H1 (cell line): ENCODE data around the gene U2SURP. TPM values are rescaled to one million over a fixed set of nuclear protein-coding genes. Genes with fewer than 3 reads are reported as not detected.

Experiments used
- CTCF ChIA-PET: fragments of 300-600 bp; sonication (Branson Sonifier 250); formaldehyde crosslinking; loops from one replicate; lab custom pipeline; 2021; ENCODE audit not compliant: partially characterized antibody; lab: Charles Lee
- POLR2A ChIA-PET: fragments of 300-600 bp; sonication (Branson Sonifier 250); formaldehyde crosslinking; loops from one replicate; lab custom pipeline; 2021; ENCODE audit warnings: inconsistent platforms; ENCODE audit not compliant: partially characterized antibody; lab: Charles Lee
- DNase-seq, 2 experiments: peaks; one replicate each; pipeline versions ENCODE4 v3.0.0 to v3.0.0-alpha.2; 2010 to 2022; ENCODE audit warnings: low spot score in 2 of 2, low read depth in 1 of 2, mixed read lengths in 1 of 2
- FAIRE-seq: peaks from 2 replicates; lab custom pipeline; 2011; peaks lifted over from hg19 to GRCh38; lab: Jason Lieb, UNC
- H2AFZ ChIP-seq: 2 replicates; pipeline ENCODE4 v1.8.1; 2012; ENCODE audit warnings: low read length, inconsistent platforms
- H2AK5ac ChIP-seq: 2 replicates; pipeline ENCODE4 v1.6.1; 2013; ENCODE audit warnings: low read depth, low read length
- H2BK120ac ChIP-seq: replicated peaks from 2 replicates; pipeline ENCODE3; 2013; ENCODE audit warnings: low read depth, low read length, inconsistent platforms
- H2BK12ac ChIP-seq: 2 replicates; pipeline ENCODE4 v1.6.1; 2013; ENCODE audit warnings: low read depth, low read length
- H2BK15ac ChIP-seq: 2 replicates; pipeline ENCODE4 v1.6.1; 2013; ENCODE audit warnings: low read length
- H2BK20ac ChIP-seq: 2 replicates; pipeline ENCODE4 v1.6.1; 2013; ENCODE audit warnings: low read length
- H2BK5ac ChIP-seq: 2 replicates; pipeline ENCODE4 v1.6.1; 2013; ENCODE audit warnings: low read depth, low read length
- H3K14ac ChIP-seq: 2 replicates; pipeline ENCODE4 v1.6.1; 2013; ENCODE audit warnings: inconsistent platforms; ENCODE audit not compliant: insufficient read length
- H3K18ac ChIP-seq: 2 replicates; pipeline ENCODE4 v1.6.1; 2013; ENCODE audit warnings: low read length; ENCODE audit errors: extremely low read depth
- H3K23ac ChIP-seq: 2 replicates; pipeline ENCODE4 v1.6.1; 2013; ENCODE audit warnings: inconsistent platforms; ENCODE audit not compliant: insufficient read length
- H3K23me2 ChIP-seq: 2 replicates; pipeline ENCODE4 v1.6.1; 2013; ENCODE audit warnings: low read depth, low read length
- H3K27ac ChIP-seq: 2 replicates; pipeline ENCODE4 v1.6.1; 2011; ENCODE audit warnings: low read depth, low read length, inconsistent platforms
- H3K27me3 ChIP-seq, 4 experiments: replicated peaks in 1 of 4; 1 replicate in 1 of 4; 2 replicates in 3 of 4; pipeline versions ENCODE4 v1.6.1 to v1.8.1; 2011 to 2013; ENCODE audit warnings: low read length in 3 of 4, mild to moderate bottlenecking in 3 of 4, inconsistent platforms in 2 of 4, mixed read lengths in 2 of 4, moderate library complexity in 1 of 4; ENCODE audit not compliant: control insufficient read depth in 3 of 4, insufficient read depth in 3 of 4; ENCODE audit errors: extremely low read depth in 1 of 4
- H3K36me3 ChIP-seq, 4 experiments: 2 replicates each; pipeline versions ENCODE4 v1.6.1 to v1.8.1; 2011 to 2013; ENCODE audit warnings: mild to moderate bottlenecking in 4 of 4, low read length in 3 of 4, moderate library complexity in 2 of 4, control low read depth in 1 of 4, inconsistent platforms in 1 of 4; ENCODE audit not compliant: insufficient read depth in 4 of 4, control insufficient read depth in 2 of 4
- H3K4ac ChIP-seq: replicated peaks from 2 replicates; pipeline ENCODE3; 2013; ENCODE audit warnings: low read length, low read depth, mixed read lengths, inconsistent platforms; ENCODE audit not compliant: insufficient read length
- H3K4me1 ChIP-seq, 4 experiments: replicated peaks in 1 of 4; 1 replicate in 1 of 4; 2 replicates in 3 of 4; pipeline versions ENCODE4 v1.6.1 to v1.8.1; 2011 to 2013; ENCODE audit warnings: low read length in 3 of 4, inconsistent platforms in 2 of 4, mixed read lengths in 1 of 4; ENCODE audit not compliant: insufficient read depth in 4 of 4, control insufficient read depth in 3 of 4
- H3K4me2 ChIP-seq, 2 experiments: 2 replicates each; pipeline versions ENCODE4 v1.6.1 to v1.8.1; 2011 to 2013; ENCODE audit warnings: low read depth in 2 of 2, low read length in 2 of 2, control low read depth in 1 of 2, inconsistent platforms in 1 of 2, mild to moderate bottlenecking in 1 of 2; ENCODE audit not compliant: insufficient read depth in 1 of 2
- H3K4me3 ChIP-seq, 4 experiments: fragments of 200-600, 300-600 bp in 1 of 4; sonication (generic), shearing (Covaris generic), sonication (Bioruptor Twin) in 1 of 4; 2 replicates each; pipeline versions ENCODE4 v1.5.1 to v1.8.1; 2011 to 2016; ENCODE audit warnings: low read length in 4 of 4, low read depth in 3 of 4, control low read depth in 2 of 4, inconsistent platforms in 2 of 4, mild to moderate bottlenecking in 2 of 4, mixed read lengths in 1 of 4, moderate library complexity in 1 of 4; ENCODE audit not compliant: insufficient read depth in 2 of 4; ENCODE audit errors: extremely low read depth in 1 of 4
- H3K56ac ChIP-seq: replicated peaks from 2 replicates; pipeline ENCODE3; 2013; ENCODE audit warnings: low read depth, mild to moderate bottlenecking, mixed read lengths, low read length, inconsistent platforms; ENCODE audit not compliant: insufficient read length
- H3K79me1 ChIP-seq: 2 replicates; pipeline ENCODE4 v1.6.1; 2013; ENCODE audit warnings: low read depth, low read length, control low read depth
- H3K79me2 ChIP-seq, 2 experiments: 2 replicates each; pipeline versions ENCODE4 v1.6.1 to v1.8.1; 2012 to 2013; ENCODE audit warnings: low read length in 2 of 2, mild to moderate bottlenecking in 2 of 2, inconsistent platforms in 1 of 2; ENCODE audit not compliant: insufficient read depth in 2 of 2, control insufficient read depth in 1 of 2
- H3K9ac ChIP-seq, 4 experiments: replicated peaks in 1 of 4; 1 replicate in 1 of 4; 2 replicates in 3 of 4; pipeline versions ENCODE4 v1.6.1 to v1.8.1; 2011 to 2013; ENCODE audit warnings: low read depth in 3 of 4, low read length in 3 of 4, control low read depth in 2 of 4, mild to moderate bottlenecking in 2 of 4, moderate library complexity in 2 of 4, inconsistent platforms in 1 of 4; ENCODE audit errors: extremely low read depth in 1 of 4
- H3K9me3 ChIP-seq, 2 experiments: 2 replicates each; pipeline versions ENCODE4 v1.6.1 to v1.8.1; 2012 to 2013; ENCODE audit warnings: mild to moderate bottlenecking in 2 of 2, moderate library complexity in 2 of 2, control low read depth in 1 of 2, inconsistent platforms in 1 of 2, low read depth in 1 of 2, low read length in 1 of 2, mixed read lengths in 1 of 2; ENCODE audit not compliant: insufficient read depth in 2 of 2
- H4K20me1 ChIP-seq, 2 experiments: replicated peaks in 1 of 2; 2 replicates each; pipeline versions ENCODE3 to v1.8.1; 2011 to 2013; ENCODE audit warnings: inconsistent platforms in 2 of 2, low read length in 2 of 2, mild to moderate bottlenecking in 1 of 2; ENCODE audit not compliant: insufficient read depth in 2 of 2, control insufficient read depth in 1 of 2
- H4K5ac ChIP-seq: 2 replicates; pipeline ENCODE4 v1.6.1; 2013; ENCODE audit warnings: low read length, low read depth, mixed read lengths, inconsistent platforms; ENCODE audit not compliant: insufficient read length
- H4K8ac ChIP-seq: 2 replicates; pipeline ENCODE4 v1.8.0; 2013; ENCODE audit warnings: mild to moderate bottlenecking, moderate library complexity, low read length, inconsistent platforms; ENCODE audit not compliant: insufficient read depth; ENCODE audit errors: extremely low read depth
- H4K91ac ChIP-seq: replicated peaks from 2 replicates; pipeline ENCODE3; 2013; ENCODE audit warnings: low read length, mixed read lengths, inconsistent platforms; ENCODE audit not compliant: insufficient read length
- CHD2 ChIP-seq: IDR thresholded peaks from 2 replicates; pipeline ENCODE4 v1.6.1; 2012; ENCODE audit warnings: low read length, improper control_type of control experiment
- E2F6 ChIP-seq: IDR thresholded peaks from 2 replicates; pipeline ENCODE4 v1.6.1; 2012; ENCODE audit warnings: inconsistent platforms
- FOSL1 ChIP-seq: IDR thresholded peaks from 2 replicates; pipeline ENCODE4 v1.6.1; 2011; ENCODE audit warnings: mild to moderate bottlenecking, low read depth, low read length, moderate library complexity; ENCODE audit not compliant: insufficient read depth
- JUND ChIP-seq: IDR thresholded peaks from 2 replicates; pipeline ENCODE4 v1.6.1; 2011; ENCODE audit warnings: mild to moderate bottlenecking, improper control_type of control experiment, low read length
- RFX5 ChIP-seq: IDR thresholded peaks from 2 replicates; pipeline ENCODE4 v1.6.1; 2011; ENCODE audit warnings: low read depth, low read length, improper control_type of control experiment, borderline replicate concordance
- RNF2 ChIP-seq: fragments of 200-900, 300-1000 bp; sonication (generic); IDR thresholded peaks from 2 replicates; pipeline ENCODE4 v1.7.1; 2016; ENCODE audit warnings: borderline replicate concordance, low read depth, mild to moderate bottlenecking, antibody characterized with exemption, low read length; ENCODE audit not compliant: poor library complexity, severe bottlenecking; ENCODE audit errors: missing control alignments
- TBP ChIP-seq: IDR thresholded peaks from 2 replicates; pipeline ENCODE4 v1.6.1; 2011; ENCODE audit warnings: low read depth, low read length, improper control_type of control experiment
- WGBS, 2 experiments: shearing (Covaris generic) in 1 of 2; methylation state at CpG; one replicate each; pipeline versions ENCODE4 v1.1.6 to v1.1.7; 2013 to 2015; ENCODE audit warnings: low lambda C conversion rate in 2 of 2, mixed read lengths in 2 of 2, inconsistent platforms in 1 of 2, low coverage in 1 of 2, missing lambda C conversion rate in 1 of 2; ENCODE audit not compliant: insufficient replicate concordance in 2 of 2, insufficient coverage in 1 of 2, insufficient read length in 1 of 2; ENCODE audit errors: extremely low coverage in 1 of 2, missing lambda C conversion rate in 1 of 2; 5-methylcytosine and 5-hydroxymethylcytosine counted together
- long read RNA-seq, 2 experiments: library from RNA in 1 of 2; library from capped mRNA in 1 of 2; stranded (forward); transcript quantifications; one replicate each; pipeline ENCODE4 v2.0.0, GENCODE V29; 2021; ENCODE audit warnings: inconsistent platforms in 1 of 2
- polyA minus RNA-seq, 3 experiments: library from RNA; depleted of rRNA, polyadenylated mRNA; stranded (reverse); fragments of >200 nt; gene quantifications; 1 replicate in 2 of 3; 2 replicates in 1 of 3; pipeline ENCODE4 v1.2.3, GENCODE V29; 2011
- polyA plus RNA-seq, 7 experiments: library from polyadenylated mRNA; depleted of rRNA in 3 of 7; stranded (reverse) in 5 of 7; unstranded in 2 of 7; fragments of >200 nt in 5 of 7; fragments of 200-250 nt in 2 of 7; gene quantifications; 1 replicate in 5 of 7; 2 replicates in 1 of 7; 4 replicates in 1 of 7; pipeline versions ENCODE4 v1.2.1 to v1.2.3, GENCODE V29; 2011 to 2013; ENCODE audit warnings: missing spikeins in 2 of 7, mixed read lengths in 2 of 7
- total RNA-seq: library from RNA; stranded (reverse); fragmentation: NEBNext Ultra II Directional; extraction: Animal tissue kit (Norgen Biotek cat#: 25700); gene quantifications from 2 replicates; pipeline ENCODE4 v1.2.1, GENCODE V29; 2021

Gene U2SURP
- total RNA-seq (160 and 167 TPM in 2 replicates), polyA plus RNA-seq (2011; rRNA removed) (14.4 and 22.2 TPM in 2 replicates), polyA minus RNA-seq (2011; rRNA and poly(A)+ RNA removed) (86.4 and 112 TPM in 2 replicates)
- polyA plus RNA-seq (2011; cell fraction: cytosol; rRNA removed), result 39.7 TPM
- polyA plus RNA-seq (2011; cell fraction: nucleus; rRNA removed), result 33.7 TPM
- 63.6 to 190 TPM (median 81.1 TPM) in 4 replicates for polyA plus RNA-seq (2012, experiment 1 of 2)
- 7.5 TPM for polyA plus RNA-seq (2012, experiment 2 of 2)
- polyA plus RNA-seq (2013, experiment 1 of 2), result 168 TPM
- polyA plus RNA-seq (2013, experiment 2 of 2), result 146 TPM
- 52.3 TPM for polyA minus RNA-seq (2011; cell fraction: cytosol; rRNA and poly(A)+ RNA removed)
- polyA minus RNA-seq (2011; cell fraction: nucleus; rRNA and poly(A)+ RNA removed), result 151 TPM
- long read RNA-seq, experiment 1, partial matches to known transcripts, result 54 of 78 reads
- long read RNA-seq, experiment 1, other reads (novel, unspliced or antisense), result 23 of 78 reads
- long read RNA-seq, experiment 2, full-length matches to known transcripts, result 3 of 38 reads
- long read RNA-seq, experiment 2, partial matches to known transcripts, result 23 of 38 reads
- long read RNA-seq, experiment 2, other reads (novel, unspliced or antisense), result 12 of 38 reads

GRCh38 chr3:143001369-143002082 lies at the start of gene U2SURP:
Gene U2SURP, plus strand, starts transcription at chr3:143001570. Its CDS starts 59 bp downstream, at chr3:143001629.
- Histone ChIP-seq H3K36me3 (no peaks in the 10 kb centered on the region), H2AK5ac (0 out of 2 replicates have a peak within 1 kb of the TSS, but pooled peaks have one; percentile 24), H3K27me3 (no peaks in the 10 kb centered on the region), H2BK5ac (peak within 1 kb of the TSS; percentile 97), H3K4me2 (peak within 1 kb of the TSS; percentile 78 to 85), H4K20me1 (peaks cover 2 to 4% of the 10 kb centered on the region in 2 experiments), H2BK20ac (no peak within 1 kb of the TSS), H4K5ac (peak within 1 kb of the TSS; percentile 73), H3K23me2 (peaks cover 7% of the 10 kb centered on the region; the same call in 1 of the 2 replicates), H3K4ac (peak within 1 kb of the TSS; percentile 61), H4K91ac (peak within 1 kb of the TSS; percentile 27), H3K9me3 (no peaks in the 10 kb centered on the region), H3K18ac (peak within 1 kb of the TSS; percentile 75), H4K8ac (peak within 1 kb of the TSS; percentile 98), H3K14ac (no peak within 1 kb of the TSS), H2BK12ac (peak within 1 kb of the TSS; percentile 84; the same call in 1 of the 2 replicates), H3K4me1 (peaks cover 0 to 4% (median 2%) of the 10 kb centered on the region in 4 experiments; a peak in 2 of 7 replicates), H2AFZ (peak within 1 kb of the TSS; percentile 82; the same call in 1 of the 2 replicates), H3K23ac (no peak within 1 kb of the TSS), H3K79me2 (peaks cover 40 to 55% of the 10 kb centered on the region in 2 experiments), H3K79me1 (no peaks in the 10 kb centered on the region; the same call in 1 of the 2 replicates), H2BK15ac (peak within 1 kb of the TSS; percentile 55; the same call in 1 of the 2 replicates), H2BK120ac (no peak within 1 kb of the TSS), H3K9ac (peak within 1 kb of the TSS; percentile 89 to 98 (median 94)), H3K4me3 (peak within 1 kb of the TSS; percentile 81 to 99 (median 90)), H3K56ac (peak within 1 kb of the TSS; percentile 59), H3K27ac (peak within 1 kb of the TSS; percentile 89)
- DNase-seq (peak; percentile 86), FAIRE-seq (peak; percentile 68)
- POLR2A ChIA-PET, result interaction anchor here (0.7 to 3.2 kb wide), 27 partner anchors 9 to 970 kb away, joined by 3 to 25 read pairs (median 3); partner anchors contain the start of genes DIPK2A, PAQR9 and TRPC1
- CTCF ChIA-PET, result interaction anchor here (0.6 to 2.6 kb wide), 7 partner anchors 10 to 652 kb away, joined by 4 to 12 read pairs (median 6); no protein-coding TSS in a partner anchor
- WGBS, 2 experiments, result 2% methylated on average over 55 of the region's 55 CpGs; no CpG with 5 or more reads in 1 of the 2 experiments
- peak; percentile 64; the same call in 1 of the 2 replicates for TF ChIP-seq JUND
- peak; percentile 55; the same call in 1 of the 2 replicates for TF ChIP-seq CHD2
- TF ChIP-seq E2F6, result no peak
- no peak for TF ChIP-seq FOSL1
- no peak for TF ChIP-seq RNF2
- peak; percentile 94 for TF ChIP-seq TBP
- no peak for TF ChIP-seq RFX5
